CD14-positive monocyte (primary cell): ENCODE results near the gene RMDN3. TPM values are rescaled to one million over a fixed set of nuclear protein-coding genes. Genes with fewer than 3 reads are reported as not detected.

Source experiments
- DNase-seq, 3 donors: peaks; one replicate each; pipeline ENCODE4 v3.0.0-alpha.2; 2011 to 2022
- H2AFZ ChIP-seq: 2 replicates; pipeline ENCODE4 v1.6.0; 2012; ENCODE audit warnings: mild to moderate bottlenecking, low read depth, low read length, inconsistent platforms; ENCODE audit not compliant: insufficient read depth, poor library complexity, severe bottlenecking
- H3K27ac ChIP-seq, 2 donors: 1 replicate in 1 of 2; 2 replicates in 1 of 2; pipeline ENCODE4 v1.5.1; 2012 to 2013; ENCODE audit warnings: low read length in 2 of 2, control low read depth in 1 of 2, inconsistent platforms in 1 of 2, low read depth in 1 of 2, mild to moderate bottlenecking in 1 of 2
- H3K27me3 ChIP-seq, 2 donors: one replicate each; pipeline versions ENCODE4 v1.6.0 to v1.6.1; 2011 to 2013; ENCODE audit warnings: low read length in 2 of 2; ENCODE audit not compliant: control insufficient read depth in 2 of 2, insufficient read depth in 2 of 2
- H3K36me3 ChIP-seq, 2 donors: replicated peaks in 1 of 2; 1 replicate in 1 of 2; 2 replicates in 1 of 2; pipeline versions ENCODE4 v1.5.1 to v1.6.1; 2012 to 2013; ENCODE audit warnings: low read length in 2 of 2, control low read depth in 1 of 2, inconsistent platforms in 1 of 2, mild to moderate bottlenecking in 1 of 2; ENCODE audit not compliant: insufficient read depth in 2 of 2, control insufficient read depth in 1 of 2
- H3K4me1 ChIP-seq, 2 donors: 1 replicate in 1 of 2; 2 replicates in 1 of 2; pipeline versions ENCODE4 v1.5.1 to v1.6.1; 2012 to 2013; ENCODE audit warnings: low read length in 2 of 2, control low read depth in 1 of 2, inconsistent platforms in 1 of 2, mild to moderate bottlenecking in 1 of 2, moderate library complexity in 1 of 2; ENCODE audit not compliant: insufficient read depth in 2 of 2, control insufficient read depth in 1 of 2
- H3K4me2 ChIP-seq: replicated peaks from 2 replicates; pipeline ENCODE3; 2012; ENCODE audit warnings: low read length, moderate library complexity, mild to moderate bottlenecking; ENCODE audit not compliant: poor library complexity, severe bottlenecking; ENCODE audit errors: extremely low read depth
- H3K4me3 ChIP-seq, 3 experiments: fragments of 200-600 bp in 1 of 3; sonication (generic) in 1 of 3; replicated peaks in 1 of 3; 1 replicate in 2 of 3; 2 replicates in 1 of 3; pipeline ENCODE4 v1.5.1; 2011 to 2013; ENCODE audit warnings: low read length in 3 of 3, mild to moderate bottlenecking in 3 of 3, control low read depth in 2 of 3, low read depth in 2 of 3, inconsistent platforms in 1 of 3, moderate library complexity in 1 of 3
- H3K79me2 ChIP-seq: 2 replicates; pipeline ENCODE4 v1.6.0; 2012; ENCODE audit warnings: mild to moderate bottlenecking, control low read depth, inconsistent platforms, low read length, moderate library complexity; ENCODE audit not compliant: insufficient read depth
- H3K9ac ChIP-seq: 2 replicates; pipeline ENCODE4 v1.6.0; 2017; ENCODE audit warnings: low read length, mild to moderate bottlenecking; ENCODE audit not compliant: insufficient read depth, poor library complexity, severe bottlenecking
- H3K9me3 ChIP-seq, 2 donors: replicated peaks in 1 of 2; 1 replicate in 1 of 2; 2 replicates in 1 of 2; pipeline versions ENCODE4 v1.5.1 to v1.6.1; 2012 to 2013; ENCODE audit warnings: low read length in 2 of 2, control low read depth in 1 of 2; ENCODE audit not compliant: control insufficient read depth in 1 of 2, insufficient read depth in 1 of 2
- H4K20me1 ChIP-seq: 2 replicates; pipeline ENCODE4 v1.6.0; 2012; ENCODE audit warnings: mild to moderate bottlenecking, low read length, control low read depth, moderate library complexity; ENCODE audit not compliant: insufficient read depth
- H3K27ac Mint-ChIP-seq, 7 donors: one replicate each; pipeline ENCODE4 v1.8.0; 2020; ENCODE audit warnings: mild to moderate bottlenecking in 7 of 7, mixed read lengths in 7 of 7, moderate library complexity in 6 of 7, inconsistent platforms in 2 of 7
- H3K27me3 Mint-ChIP-seq, 3 donors: one replicate each; pipeline ENCODE4 v1.8.0; 2021 to 2022; ENCODE audit warnings: low read depth in 3 of 3, mild to moderate bottlenecking in 3 of 3, mixed read lengths in 3 of 3, moderate library complexity in 3 of 3, inconsistent platforms in 1 of 3
- H3K36me3 Mint-ChIP-seq, 2 donors: one replicate each; pipeline ENCODE4 v1.8.0; 2020; ENCODE audit warnings: mixed read lengths in 2 of 2, inconsistent platforms in 1 of 2, mild to moderate bottlenecking in 1 of 2
- H3K4me1 Mint-ChIP-seq: one replicate; pipeline ENCODE4 v1.8.0; 2020; ENCODE audit warnings: mild to moderate bottlenecking, mixed read lengths
- H3K4me3 Mint-ChIP-seq, 2 donors: one replicate each; pipeline ENCODE4 v1.8.0; 2020; ENCODE audit warnings: mild to moderate bottlenecking in 2 of 2, mixed read lengths in 2 of 2, moderate library complexity in 1 of 2
- H3K9me3 Mint-ChIP-seq, 7 donors: one replicate each; pipeline ENCODE4 v1.8.0; 2020 to 2022; ENCODE audit warnings: mixed read lengths in 7 of 7, mild to moderate bottlenecking in 6 of 7, moderate library complexity in 6 of 7, inconsistent platforms in 2 of 7
- WGBS: methylation state at CpG from one replicate; pipeline ENCODE4 v1.1.5; 2013; ENCODE audit warnings: missing lambda C conversion rate; ENCODE audit not compliant: insufficient coverage; 5-methylcytosine and 5-hydroxymethylcytosine counted together
- intact Hi-C, 2 donors: fragments of 100-400 bp; cut with micrococcal nuclease; formaldehyde crosslinking; loops; one replicate each; pipeline versions ENCODE4 v1.15.0 to v1.15.1; 2023
- polyA plus RNA-seq, 3 donors: library from polyadenylated mRNA; depleted of rRNA in 1 of 3; unstranded in 2 of 3; stranded (reverse) in 1 of 3; fragments of 300-500 nt in 2 of 3; fragments of >200 nt in 1 of 3; fragmentation: Illumina TruSeq in 2 of 3; gene quantifications; 1 replicate in 2 of 3; 2 replicates in 1 of 3; pipeline ENCODE4 v1.2.3, GENCODE V29; 2012 to 2021
- small RNA-seq: library from RNA; depleted of rRNA; stranded (forward); fragments of <200 nt; gene quantifications from one replicate; pipeline ENCODE3, GENCODE V24; 2012; ENCODE audit warnings: low read depth; ENCODE audit not compliant: insufficient read length
- TF ChIP-seq, protein P1 (sequence below): fragments of 200-600 bp; IDR thresholded peaks from one replicate; pipeline ENCODE4 v1.8.0; 2022; ENCODE audit warnings: antibody characterized with exemption, mild to moderate bottlenecking

The RMDN3 gene
- polyA plus RNA-seq, 3 donors = 9.8 to 13.5 (median 13.2) TPM

DNA sequence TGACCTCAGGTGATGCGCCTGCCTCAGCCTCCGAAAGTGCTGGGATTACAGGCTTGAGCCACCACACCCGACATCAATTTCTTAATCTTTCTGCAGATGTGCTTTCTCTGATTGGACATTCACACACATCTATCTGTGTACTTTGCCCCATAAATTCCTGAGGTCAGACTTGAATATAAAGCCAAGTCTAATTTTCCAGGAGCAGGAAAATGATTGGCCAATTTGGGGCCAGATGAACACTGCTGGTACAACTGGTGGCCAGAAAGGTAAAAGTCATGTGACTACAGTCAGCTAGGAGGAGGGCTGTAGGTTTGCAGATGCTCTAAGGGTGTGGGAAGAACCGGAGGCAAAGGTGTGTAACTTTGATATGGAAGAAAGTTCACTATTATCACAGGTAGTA is 63.3 kb downstream of the RMDN3 start:
- Histone ChIP-seq H3K9ac (no peak overlapping the region), H3K79me2 (peaks cover 23% of the 10 kb centered on the region), H3K27ac (no peak overlapping the region), H4K20me1 (no peaks in the 10 kb centered on the region), H3K4me3 (no peak overlapping the region), H3K4me1 (peaks cover 16 to 21% of the 10 kb centered on the region in 2 donors), H2AFZ (no peak overlapping the region), H3K4me2 (no peak overlapping the region), H3K27me3 (no peaks in the 10 kb centered on the region), H3K9me3 (no peaks in the 10 kb centered on the region), H3K36me3 (peaks cover 0 to 10% of the 10 kb centered on the region in 2 donors)
- no peak overlapping the region for H3K4me3 Mint-ChIP-seq
- H3K27ac Mint-ChIP-seq = no peak overlapping the region
- intact Hi-C loops = loop anchor here (10.0 kb wide), 5 partner anchors 73 to 203 kb away; partner anchors contain the start of genes C15orf62 (in 1 of the 2), CCDC32 (in 1 of the 2), GCHFR (in 1 of the 2) and KNL1 (in 1 of the 2)
- H3K27me3 Mint-ChIP-seq = no peaks in the 10 kb centered on the region
- H3K36me3 Mint-ChIP-seq = peaks cover 9 to 12% of the 10 kb centered on the region in 2 donors
- no CpG with 5 or more reads among the region's 4 CpGs for WGBS
- H3K4me1 Mint-ChIP-seq = peaks cover 26% of the 10 kb centered on the region
- DNase-seq = no peak
- TF ChIP-seq, protein P1, sequence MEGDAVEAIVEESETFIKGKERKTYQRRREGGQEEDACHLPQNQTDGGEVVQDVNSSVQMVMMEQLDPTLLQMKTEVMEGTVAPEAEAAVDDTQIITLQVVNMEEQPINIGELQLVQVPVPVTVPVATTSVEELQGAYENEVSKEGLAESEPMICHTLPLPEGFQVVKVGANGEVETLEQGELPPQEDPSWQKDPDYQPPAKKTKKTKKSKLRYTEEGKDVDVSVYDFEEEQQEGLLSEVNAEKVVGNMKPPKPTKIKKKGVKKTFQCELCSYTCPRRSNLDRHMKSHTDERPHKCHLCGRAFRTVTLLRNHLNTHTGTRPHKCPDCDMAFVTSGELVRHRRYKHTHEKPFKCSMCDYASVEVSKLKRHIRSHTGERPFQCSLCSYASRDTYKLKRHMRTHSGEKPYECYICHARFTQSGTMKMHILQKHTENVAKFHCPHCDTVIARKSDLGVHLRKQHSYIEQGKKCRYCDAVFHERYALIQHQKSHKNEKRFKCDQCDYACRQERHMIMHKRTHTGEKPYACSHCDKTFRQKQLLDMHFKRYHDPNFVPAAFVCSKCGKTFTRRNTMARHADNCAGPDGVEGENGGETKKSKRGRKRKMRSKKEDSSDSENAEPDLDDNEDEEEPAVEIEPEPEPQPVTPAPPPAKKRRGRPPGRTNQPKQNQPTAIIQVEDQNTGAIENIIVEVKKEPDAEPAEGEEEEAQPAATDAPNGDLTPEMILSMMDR = no peak
- no peaks in the 10 kb centered on the region for H3K9me3 Mint-ChIP-seq

DNA sequence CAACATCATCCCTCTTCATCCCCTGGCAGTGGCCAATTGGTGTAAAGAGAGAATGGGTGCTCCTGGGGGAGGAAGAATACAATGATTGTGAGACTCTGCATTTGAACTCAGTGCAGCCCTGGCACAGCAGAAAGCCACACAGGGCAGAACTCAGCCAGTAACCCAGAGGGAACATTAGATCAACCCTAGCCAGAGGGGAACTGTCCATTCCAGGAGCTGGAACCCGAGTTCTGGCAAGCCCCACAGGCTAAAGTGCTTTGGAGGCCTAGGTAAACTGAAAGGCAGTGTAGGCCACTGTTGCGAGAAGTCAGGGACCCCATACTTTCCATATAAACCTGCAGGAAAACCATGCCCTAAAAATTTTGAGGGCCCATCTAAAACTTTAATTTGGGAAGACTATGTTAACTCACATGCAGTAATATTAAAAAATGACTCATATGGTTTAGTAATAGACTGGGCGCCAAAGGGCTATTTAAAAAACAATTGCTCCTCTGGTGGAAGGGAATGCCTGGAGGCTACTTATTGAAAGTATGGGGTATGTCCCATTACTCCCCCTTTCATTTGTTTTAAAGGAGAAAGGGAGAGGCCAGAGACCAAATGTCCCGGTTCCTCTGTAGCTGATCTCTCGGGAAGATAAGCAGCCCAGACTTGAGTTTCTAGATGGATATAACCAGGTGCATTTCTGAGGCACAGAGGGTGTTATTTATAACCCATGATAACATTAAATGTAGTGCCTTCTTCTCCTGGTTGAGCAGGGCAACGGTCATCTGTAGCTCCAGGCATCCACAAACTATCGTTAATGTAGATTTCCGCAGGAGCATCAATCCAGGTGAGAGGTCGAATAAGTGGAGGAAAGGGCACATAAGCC is 65.9 kb downstream of the RMDN3 start:
- H3K36me3 Mint-ChIP-seq = peaks cover 9 to 12% of the 10 kb centered on the region in 2 donors
- peaks cover 8% of the 10 kb centered on the region for H3K4me1 Mint-ChIP-seq
- WGBS = 89% methylated on average over 1 of the region's 9 CpGs
- H3K4me2 ChIP-seq = no peak overlapping the region
- H3K27ac ChIP-seq = no peak overlapping the region
- peak overlapping the region in 1 of 7 donors; percentile 72 for H3K27ac Mint-ChIP-seq
- no peak overlapping the region for H2AFZ ChIP-seq
- H3K9me3 Mint-ChIP-seq = no peaks in the 10 kb centered on the region
- no peak overlapping the region for H3K4me3 ChIP-seq
- no peak overlapping the region for H3K4me3 Mint-ChIP-seq
- DNase-seq = no peak
- TF ChIP-seq, protein P1 = no peak
- H3K27me3 Mint-ChIP-seq = no peaks in the 10 kb centered on the region
- no peaks in the 10 kb centered on the region for H4K20me1 ChIP-seq
- peaks cover 8 to 9% of the 10 kb centered on the region in 2 donors for H3K4me1 ChIP-seq
- H3K9ac ChIP-seq = no peak overlapping the region
- no peaks in the 10 kb centered on the region for H3K9me3 ChIP-seq
- H3K79me2 ChIP-seq = peaks cover 6% of the 10 kb centered on the region
- intact Hi-C loops = loop anchor here in 1 of 2 donors (10.0 kb wide), 1 partner anchor 96 kb away; no protein-coding TSS in a partner anchor
- peaks cover 0 to 10% of the 10 kb centered on the region in 2 donors for H3K36me3 ChIP-seq
- H3K27me3 ChIP-seq = no peaks in the 10 kb centered on the region

Small RNA genes within 50 kb of the gene (small RNA-seq; reads per million reads assigned to genes)
- gene SUMO2P15 = not detected

Other genes with a start within 250 kb of the RMDN3 start
- 10 to 100 TPM in 2 of 3 donors, 1 to 10 TPM in 1; 7.5 to 37.3 (median 30.8) TPM for gene CCDC32, start 190.2 kb downstream of the RMDN3 start, polyA plus RNA-seq
- 1 to 10 TPM; 1.1 to 6.3 (median 4.3) TPM for gene RPUSD2, start 186.0 kb downstream of the RMDN3 start, polyA plus RNA-seq
- under 1 TPM; 0.13 to 0.38 (median 0.16) TPM for gene KNL1, start 161.0 kb downstream of the RMDN3 start, polyA plus RNA-seq
- under 1 TPM in 2 of 3 donors, not detected in 1; 0.28 to 0.61 TPM for gene RAD51, start 60.1 kb downstream of the RMDN3 start, polyA plus RNA-seq
- gene GCHFR, start 8.8 kb upstream of the RMDN3 start, polyA plus RNA-seq = 10 to 100 TPM; 19.1 to 46.7 (median 45.9) TPM
- gene C15orf62, start 14.7 kb upstream of the RMDN3 start, polyA plus RNA-seq = under 1 TPM in 2 of 3 donors, not detected in 1; 0.23 to 0.25 TPM
- gene ZFYVE19, start 51.8 kb upstream of the RMDN3 start, polyA plus RNA-seq = 10 to 100 TPM in 2 of 3 donors, 1 to 10 TPM in 1; 8.2 to 62.9 (median 10.3) TPM
- 10 to 100 TPM; 15.7 to 31.6 (median 21.5) TPM for gene DNAJC17, start 52.2 kb upstream of the RMDN3 start, polyA plus RNA-seq
- gene PPP1R14D, start 73.5 kb upstream of the RMDN3 start, polyA plus RNA-seq = not detected
- 10 to 100 TPM; 17.1 to 46.5 (median 21.5) TPM for gene SPINT1, start 88.8 kb upstream of the RMDN3 start, polyA plus RNA-seq
- gene RHOV, start 119.0 kb upstream of the RMDN3 start, polyA plus RNA-seq = under 1 TPM in 1 of 3 donors, not detected in 2; 0.08 TPM
- 10 to 100 TPM; 12.1 to 22.8 (median 21.8) TPM for gene VPS18, start 139.2 kb upstream of the RMDN3 start, polyA plus RNA-seq
- gene DLL4, start 174.1 kb upstream of the RMDN3 start, polyA plus RNA-seq = under 1 TPM in 1 of 3 donors, not detected in 2; 0.07 TPM
- gene CHAC1, start 198.2 kb upstream of the RMDN3 start, polyA plus RNA-seq = under 1 TPM in 1 of 3 donors, not detected in 2; 0.15 TPM